ENCODE results near the gene MAML2. TPM values are rescaled to one million over a fixed set of nuclear protein-coding genes. Genes with fewer than 3 reads are reported as not detected.

MAML2 gene
- total and polyA plus RNA-seq, 9 of the 15 experiments (the other 6 are each of a cell fraction or from before 2014, with no cell fraction given), result 0.79 to 6.8 (median 4.8) TPM

DNA sequence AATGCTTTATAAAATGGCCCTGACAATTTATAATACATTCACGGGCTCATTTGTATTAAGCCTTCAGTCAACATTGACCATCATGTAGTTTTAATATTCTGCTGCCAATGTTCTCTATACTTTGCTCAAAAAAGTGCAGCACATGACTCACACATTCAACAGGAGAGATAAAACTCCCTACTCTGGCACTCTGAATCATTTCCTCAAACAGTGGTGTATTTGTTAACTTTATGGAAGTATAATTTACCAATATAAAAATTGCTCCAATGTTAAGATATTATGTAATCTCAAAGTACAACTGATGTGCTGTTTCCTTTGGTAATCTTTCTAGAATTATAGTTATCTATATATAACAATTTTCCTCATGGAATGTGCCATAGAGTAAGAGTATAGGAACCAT is 39.9 kb downstream of the MAML2 start (continued):
- TF ChIP-seq, protein P1, sequence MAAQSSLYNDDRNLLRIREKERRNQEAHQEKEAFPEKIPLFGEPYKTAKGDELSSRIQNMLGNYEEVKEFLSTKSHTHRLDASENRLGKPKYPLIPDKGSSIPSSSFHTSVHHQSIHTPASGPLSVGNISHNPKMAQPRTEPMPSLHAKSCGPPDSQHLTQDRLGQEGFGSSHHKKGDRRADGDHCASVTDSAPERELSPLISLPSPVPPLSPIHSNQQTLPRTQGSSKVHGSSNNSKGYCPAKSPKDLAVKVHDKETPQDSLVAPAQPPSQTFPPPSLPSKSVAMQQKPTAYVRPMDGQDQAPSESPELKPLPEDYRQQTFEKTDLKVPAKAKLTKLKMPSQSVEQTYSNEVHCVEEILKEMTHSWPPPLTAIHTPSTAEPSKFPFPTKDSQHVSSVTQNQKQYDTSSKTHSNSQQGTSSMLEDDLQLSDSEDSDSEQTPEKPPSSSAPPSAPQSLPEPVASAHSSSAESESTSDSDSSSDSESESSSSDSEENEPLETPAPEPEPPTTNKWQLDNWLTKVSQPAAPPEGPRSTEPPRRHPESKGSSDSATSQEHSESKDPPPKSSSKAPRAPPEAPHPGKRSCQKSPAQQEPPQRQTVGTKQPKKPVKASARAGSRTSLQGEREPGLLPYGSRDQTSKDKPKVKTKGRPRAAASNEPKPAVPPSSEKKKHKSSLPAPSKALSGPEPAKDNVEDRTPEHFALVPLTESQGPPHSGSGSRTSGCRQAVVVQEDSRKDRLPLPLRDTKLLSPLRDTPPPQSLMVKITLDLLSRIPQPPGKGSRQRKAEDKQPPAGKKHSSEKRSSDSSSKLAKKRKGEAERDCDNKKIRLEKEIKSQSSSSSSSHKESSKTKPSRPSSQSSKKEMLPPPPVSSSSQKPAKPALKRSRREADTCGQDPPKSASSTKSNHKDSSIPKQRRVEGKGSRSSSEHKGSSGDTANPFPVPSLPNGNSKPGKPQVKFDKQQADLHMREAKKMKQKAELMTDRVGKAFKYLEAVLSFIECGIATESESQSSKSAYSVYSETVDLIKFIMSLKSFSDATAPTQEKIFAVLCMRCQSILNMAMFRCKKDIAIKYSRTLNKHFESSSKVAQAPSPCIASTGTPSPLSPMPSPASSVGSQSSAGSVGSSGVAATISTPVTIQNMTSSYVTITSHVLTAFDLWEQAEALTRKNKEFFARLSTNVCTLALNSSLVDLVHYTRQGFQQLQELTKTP (IDR thresholded peaks at IDR 0.05; ENCODE audit: low read depth in 1 of 2, partially characterized antibody in 2 of 2), result no peak
- TF ChIP-seq ZNF12 (CRISPR knock-in tag; IDR thresholded peaks at IDR 0.05), result no peak
- TF ChIP-seq, protein P2, sequence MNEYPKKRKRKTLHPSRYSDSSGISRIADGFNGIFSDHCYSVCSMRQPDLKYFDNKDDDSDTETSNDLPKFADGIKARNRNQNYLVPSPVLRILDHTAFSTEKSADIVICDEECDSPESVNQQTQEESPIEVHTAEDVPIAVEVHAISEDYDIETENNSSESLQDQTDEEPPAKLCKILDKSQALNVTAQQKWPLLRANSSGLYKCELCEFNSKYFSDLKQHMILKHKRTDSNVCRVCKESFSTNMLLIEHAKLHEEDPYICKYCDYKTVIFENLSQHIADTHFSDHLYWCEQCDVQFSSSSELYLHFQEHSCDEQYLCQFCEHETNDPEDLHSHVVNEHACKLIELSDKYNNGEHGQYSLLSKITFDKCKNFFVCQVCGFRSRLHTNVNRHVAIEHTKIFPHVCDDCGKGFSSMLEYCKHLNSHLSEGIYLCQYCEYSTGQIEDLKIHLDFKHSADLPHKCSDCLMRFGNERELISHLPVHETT (CRISPR knock-in tag; conservative IDR thresholded peaks at IDR 0.05 in 1 of 2, IDR thresholded peaks at IDR 0.05 in 1 of 2), result no peak
- no peak for TF ChIP-seq CEBPG (CRISPR knock-in tag; IDR thresholded peaks at IDR 0.05)
- TF ChIP-seq CEBPG (tag; conservative IDR thresholded peaks at IDR 0.05 in 1 of 2, IDR thresholded peaks at IDR 0.05 in 1 of 2), result peak in 1 of 2 experiments; percentile 61; a peak in 2 of 4 replicates
- peak; percentile 63 for TF ChIP-seq ARID1B (IDR thresholded peaks at IDR 0.05)
- TF ChIP-seq ZNF431 (CRISPR knock-in tag; IDR thresholded peaks at IDR 0.05), result no peak
- TF ChIP-seq BHLHE40 (IDR thresholded peaks at IDR 0.05; ENCODE audit: low read length), result peak; percentile 60; the same call in 1 of the 2 replicates
- TF ChIP-seq JUN (IDR thresholded peaks at IDR 0.05; ENCODE audit: borderline replicate concordance, low read depth, low read length), result peak; percentile 65
- TF ChIP-seq JUN (CRISPR knock-in tag; IDR thresholded peaks at IDR 0.05; ENCODE audit: borderline replicate concordance), result no peak
- TF ChIP-seq, protein P3, sequence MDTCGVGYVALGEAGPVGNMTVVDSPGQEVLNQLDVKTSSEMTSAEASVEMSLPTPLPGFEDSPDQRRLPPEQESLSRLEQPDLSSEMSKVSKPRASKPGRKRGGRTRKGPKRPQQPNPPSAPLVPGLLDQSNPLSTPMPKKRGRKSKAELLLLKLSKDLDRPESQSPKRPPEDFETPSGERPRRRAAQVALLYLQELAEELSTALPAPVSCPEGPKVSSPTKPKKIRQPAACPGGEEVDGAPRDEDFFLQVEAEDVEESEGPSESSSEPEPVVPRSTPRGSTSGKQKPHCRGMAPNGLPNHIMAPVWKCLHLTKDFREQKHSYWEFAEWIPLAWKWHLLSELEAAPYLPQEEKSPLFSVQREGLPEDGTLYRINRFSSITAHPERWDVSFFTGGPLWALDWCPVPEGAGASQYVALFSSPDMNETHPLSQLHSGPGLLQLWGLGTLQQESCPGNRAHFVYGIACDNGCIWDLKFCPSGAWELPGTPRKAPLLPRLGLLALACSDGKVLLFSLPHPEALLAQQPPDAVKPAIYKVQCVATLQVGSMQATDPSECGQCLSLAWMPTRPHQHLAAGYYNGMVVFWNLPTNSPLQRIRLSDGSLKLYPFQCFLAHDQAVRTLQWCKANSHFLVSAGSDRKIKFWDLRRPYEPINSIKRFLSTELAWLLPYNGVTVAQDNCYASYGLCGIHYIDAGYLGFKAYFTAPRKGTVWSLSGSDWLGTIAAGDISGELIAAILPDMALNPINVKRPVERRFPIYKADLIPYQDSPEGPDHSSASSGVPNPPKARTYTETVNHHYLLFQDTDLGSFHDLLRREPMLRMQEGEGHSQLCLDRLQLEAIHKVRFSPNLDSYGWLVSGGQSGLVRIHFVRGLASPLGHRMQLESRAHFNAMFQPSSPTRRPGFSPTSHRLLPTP (IDR thresholded peaks at IDR 0.05; ENCODE audit: borderline replicate concordance, extremely low read depth, insufficient read length), result no peak
- TF ChIP-seq DPF2 (IDR thresholded peaks at IDR 0.05), result peak; percentile 71

Measured in K562 (cell line).